ENCODE data around the gene SDHB.

The SDHB gene

GRCh38 chr1:17053685-17054410 is at the start of gene SDHB:
Gene SDHB, minus strand, starts transcription at chr1:17054032. Its CDS starts 13 bp downstream, at chr1:17054019.
- peak; percentile 94 for DNase-seq

GRCh38 chr1:17102232-17102631 is 48.4 kb upstream of the SDHB start:
- no peak for DNase-seq

GRCh38 chr1:17101261-17101660 is 47.4 kb upstream of the SDHB start:
- no peak for DNase-seq

- DNase-seq, result no peak
These were observed 45.9 kb upstream of the SDHB start for GRCh38 chr1:17099616-17100340.

GRCh38 chr1:17098446-17099317 is 44.9 kb upstream of the SDHB start:
- DNase-seq, result no peak

GRCh38 chr1:17097787-17098186 is 44.0 kb upstream of the SDHB start:
- DNase-seq, result no peak

GRCh38 chr1:17097147-17097546 is 43.3 kb upstream of the SDHB start:
- DNase-seq, result no peak

GRCh38 chr1:17096584-17096983 is 42.8 kb upstream of the SDHB start:
- DNase-seq, result no peak

GRCh38 chr1:17095141-17095540 is 41.3 kb upstream of the SDHB start:
- no peak for DNase-seq

- DNase-seq, result no peak
These were observed 40.8 kb upstream of the SDHB start for GRCh38 chr1:17094664-17095063.

GRCh38 chr1:17093822-17094393 is 40.1 kb upstream of the SDHB start:
- no peak for DNase-seq

- DNase-seq, result no peak
These were observed 37.4 kb upstream of the SDHB start for GRCh38 chr1:17091252-17091651.

GRCh38 chr1:17089506-17089905 is 35.7 kb upstream of the SDHB start:
- no peak for DNase-seq

- DNase-seq, result no peak
These were observed 32.9 kb upstream of the SDHB start for GRCh38 chr1:17086751-17087150.

GRCh38 chr1:17084787-17085186 is 31.0 kb upstream of the SDHB start:
- no peak for DNase-seq

GRCh38 chr1:17082761-17083160 is 28.9 kb upstream of the SDHB start:
- DNase-seq, result no peak

- DNase-seq, result no peak
These were observed 27.6 kb upstream of the SDHB start for GRCh38 chr1:17081439-17081838.

GRCh38 chr1:17080880-17081279 is 27.0 kb upstream of the SDHB start:
- DNase-seq, result no peak

- no peak for DNase-seq
These were observed 26.4 kb upstream of the SDHB start for GRCh38 chr1:17080085-17080759.

GRCh38 chr1:17078991-17079868 is 25.4 kb upstream of the SDHB start:
- DNase-seq, result no peak

- no peak for DNase-seq
These were observed 21.8 kb upstream of the SDHB start for GRCh38 chr1:17075470-17076255.
